ENCODE results near the gene CENPB. TPM values are rescaled to one million over a fixed set of nuclear protein-coding genes. Genes with fewer than 3 reads are reported as not detected.

Gene CENPB
- total RNA-seq, 2 experiments from 2014 or later = 67.0 to 68.0 TPM

GRCh38 chr20:3739054-3739925 lies 47.2 kb downstream of the CENPB start:
- POLR2A ChIA-PET = interaction anchor here (1.7 kb wide), 1 partner anchor 29 kb away, joined by 5 read pairs; the partner anchor contains the start of gene ADISSP
- no peak for DNase-seq
- peaks cover 2% of the 10 kb centered on the region for H3K4me1 Mint-ChIP-seq
- H3K4me3 Mint-ChIP-seq = no peak overlapping the region
- H3K36me3 Mint-ChIP-seq (ENCODE audit: low read depth) = no peaks in the 10 kb centered on the region
- no peak overlapping the region for H3K27ac Mint-ChIP-seq
- H3K27me3 Mint-ChIP-seq = peaks cover 16% of the 10 kb centered on the region
- CTCF ChIA-PET = interaction anchor here (1.5 kb wide), 1 partner anchor 28 kb away, joined by 3 read pairs; no protein-coding TSS in a partner anchor
- no peaks in the 10 kb centered on the region for H3K9me3 Mint-ChIP-seq

- H3K27me3 Mint-ChIP-seq = peaks cover 15% of the 10 kb centered on the region
- POLR2A ChIA-PET = no interaction called here
- CTCF ChIA-PET = interaction anchor here (1.5 kb wide), 1 partner anchor 27 kb away, joined by 3 read pairs; no protein-coding TSS in a partner anchor
- no peaks in the 10 kb centered on the region for H3K9me3 Mint-ChIP-seq
- no peak overlapping the region for H3K27ac Mint-ChIP-seq
- no peaks in the 10 kb centered on the region for H3K36me3 Mint-ChIP-seq (ENCODE audit: low read depth)
- DNase-seq = no peak
- no peak overlapping the region for H3K4me3 Mint-ChIP-seq
- H3K4me1 Mint-ChIP-seq = no peaks in the 10 kb centered on the region
Measured at GRCh38 chr20:3738111-3739053, 48.2 kb downstream of the CENPB start.

GRCh38 chr20:3735768-3736167 lies 50.8 kb downstream of the CENPB start:
- Mint-ChIP-seq H3K27me3 (peaks cover 34% of the 10 kb centered on the region), H3K9me3 (no peaks in the 10 kb centered on the region)
- POLR2A ChIA-PET = interaction anchor here (1.3 kb wide), 1 partner anchor 12 kb away, joined by 3 read pairs; no protein-coding TSS in a partner anchor

GRCh38 chr20:3734111-3734843 lies 52.3 kb downstream of the CENPB start:
- POLR2A ChIA-PET = no interaction called here
- no peaks in the 10 kb centered on the region for H3K9me3 Mint-ChIP-seq
- H3K4me1 Mint-ChIP-seq = peaks cover 5% of the 10 kb centered on the region
- H3K27ac Mint-ChIP-seq = no peak overlapping the region
- H3K27me3 Mint-ChIP-seq = peaks cover 44% of the 10 kb centered on the region
- DNase-seq = no peak
- no peak overlapping the region for H3K4me3 Mint-ChIP-seq
- no peaks in the 10 kb centered on the region for H3K36me3 Mint-ChIP-seq (ENCODE audit: low read depth)
- CTCF ChIA-PET = interaction anchor here (0.6 kb wide), 1 partner anchor 31 kb away, joined by 3 read pairs; no protein-coding TSS in a partner anchor

More at GRCh38 chr20:3735768-3736167, 50.8 kb downstream of the CENPB start:
- no peak for DNase-seq
- CTCF ChIA-PET = interaction anchor here (0.5 to 1.3 kb wide), 3 partner anchors 12 to 59 kb away, joined by 3 to 6 read pairs (median 3); no protein-coding TSS in a partner anchor
- H3K4me1 Mint-ChIP-seq = peaks cover 2% of the 10 kb centered on the region
- H3K36me3 Mint-ChIP-seq (ENCODE audit: low read depth) = no peaks in the 10 kb centered on the region
- no peak overlapping the region for H3K27ac Mint-ChIP-seq
- no peak overlapping the region for H3K4me3 Mint-ChIP-seq

Other genes with a start within 250 kb of the CENPB start
- not detected for gene GFRA4, start 123.3 kb downstream of the CENPB start, total RNA-seq
- gene ADAM33, start 104.7 kb downstream of the CENPB start, total RNA-seq = not detected
- gene SIGLEC1, start 74.1 kb downstream of the CENPB start, total RNA-seq = under 1 TPM in 1 of 2 experiments, not detected in 1; 0.03 TPM
- gene HSPA12B, start 54.1 kb downstream of the CENPB start, total RNA-seq = under 1 TPM in 1 of 2 experiments, not detected in 1; 0.08 TPM
- 10 to 100 TPM; 20.7 to 23.4 TPM for gene ADISSP, start 19.0 kb downstream of the CENPB start, total RNA-seq
- not detected for gene SPEF1, start 5.3 kb downstream of the CENPB start, total RNA-seq
- 100 to 1,000 TPM; 452 to 454 TPM for gene CDC25B, start 9.6 kb upstream of the CENPB start, total RNA-seq
- 10 to 100 TPM; 12.7 to 15.5 TPM for gene AP5S1, start 33.8 kb upstream of the CENPB start, total RNA-seq
- 10 to 100 TPM; 31.1 to 31.6 TPM for gene MAVS, start 60.1 kb upstream of the CENPB start, total RNA-seq
- gene PANK2, start 102.6 kb upstream of the CENPB start, total RNA-seq = 10 to 100 TPM; 63.3 to 63.8 TPM
- gene RNF24, start 228.8 kb upstream of the CENPB start, total RNA-seq = 10 to 100 TPM; 15.9 to 18.8 TPM

All from activated CD4-positive, alpha-beta memory T cell treated with anti-CD3 and anti-CD28 coated beads, Interleukin-2, amount 10 ng/mL, durations not matched to agents 7 days and 5 days (primary cell).